ENCODE results near the gene CRYAA.
"Not testable (repeated sequence)": the region's sequence is repeated elsewhere in the genome, so short reads cannot be mapped to it uniquely, and the experiment has no call there.

CRYAA gene

GRCh38 chr21:43168708-43169107 is at the start of gene CRYAA:
TSS of gene CRYAA (plus strand) at chr21:43169008. CDS start at chr21:43169100, 92 bp downstream.
- DNase-seq (ENCODE audit: low read depth) = not testable (repeated sequence)

- not testable (repeated sequence) for DNase-seq (ENCODE audit: low read depth)
Observed at GRCh38 chr21:43130094-43130493, 38.7 kb upstream of the CRYAA start.

GRCh38 chr21:43134520-43134919 is 34.3 kb upstream of the CRYAA start:
- not testable (repeated sequence) for DNase-seq (ENCODE audit: low read depth)

- DNase-seq (ENCODE audit: low read depth) = not testable (repeated sequence)
Observed at GRCh38 chr21:43138944-43139343, 29.9 kb upstream of the CRYAA start.

GRCh38 chr21:43141407-43141806 is 27.4 kb upstream of the CRYAA start:
- not testable (repeated sequence) for DNase-seq (ENCODE audit: low read depth)

GRCh38 chr21:43146637-43147036 is 22.2 kb upstream of the CRYAA start:
- DNase-seq (ENCODE audit: low read depth) = not testable (repeated sequence)

GRCh38 chr21:43147999-43148398 is 20.8 kb upstream of the CRYAA start:
- not testable (repeated sequence) for DNase-seq (ENCODE audit: low read depth)

- not testable (repeated sequence) for DNase-seq (ENCODE audit: low read depth)
Observed at GRCh38 chr21:43149344-43149743, 19.5 kb upstream of the CRYAA start.

- not testable (repeated sequence) for DNase-seq (ENCODE audit: low read depth)
Observed at GRCh38 chr21:43153601-43154000, 15.2 kb upstream of the CRYAA start.

- DNase-seq (ENCODE audit: low read depth) = not testable (repeated sequence)
Observed at GRCh38 chr21:43159279-43160175, 9.3 kb upstream of the CRYAA start.

- DNase-seq (ENCODE audit: low read depth) = not testable (repeated sequence)
Observed at GRCh38 chr21:43161826-43162707, 6.7 kb upstream of the CRYAA start.

GRCh38 chr21:43162708-43163205 is 6.1 kb upstream of the CRYAA start:
- DNase-seq (ENCODE audit: low read depth) = not testable (repeated sequence)

GRCh38 chr21:43164823-43165222 is 4.0 kb upstream of the CRYAA start:
- not testable (repeated sequence) for DNase-seq (ENCODE audit: low read depth)

- not testable (repeated sequence) for DNase-seq (ENCODE audit: low read depth)
Observed at GRCh38 chr21:43165734-43166133, 3.1 kb upstream of the CRYAA start.

- DNase-seq (ENCODE audit: low read depth) = not testable (repeated sequence)
Observed at GRCh38 chr21:43169230-43169886, 550 bp downstream of the CRYAA start.

GRCh38 chr21:43169891-43170290 is 1.1 kb downstream of the CRYAA start:
- DNase-seq (ENCODE audit: low read depth) = not testable (repeated sequence)

- not testable (repeated sequence) for DNase-seq (ENCODE audit: low read depth)
Observed at GRCh38 chr21:43172812-43173211, 4.0 kb downstream of the CRYAA start.

GRCh38 chr21:43173438-43173837 is 4.6 kb downstream of the CRYAA start:
- not testable (repeated sequence) for DNase-seq (ENCODE audit: low read depth)

GRCh38 chr21:43173930-43174329 is 5.1 kb downstream of the CRYAA start:
- DNase-seq (ENCODE audit: low read depth) = not testable (repeated sequence)

- DNase-seq (ENCODE audit: low read depth) = not testable (repeated sequence)
Observed at GRCh38 chr21:43174998-43175397, 6.2 kb downstream of the CRYAA start.

GRCh38 chr21:43176621-43177020 is 7.8 kb downstream of the CRYAA start:
- not testable (repeated sequence) for DNase-seq (ENCODE audit: low read depth)

Measured in activated T-helper 1 cell treated with Interleukin-2 at 50 U/mL for 16 hours (primary cell).